Neural progenitor cell (in vitro differentiated cells): ENCODE results near the gene ZC3H8. TPM values are rescaled to one million over a fixed set of nuclear protein-coding genes. Genes with fewer than 3 reads are reported as not detected.

Experiments used
- DNase-seq: peaks from one replicate; pipeline ENCODE4 v3.0.0-alpha.2; 2016; ENCODE audit warnings: low spot score
- H2AFZ ChIP-seq: fragments of 200-600 bp; sonication (generic); replicated peaks from 2 replicates; pipeline ENCODE4 v1.6.1; 2016; ENCODE audit warnings: antibody characterized with exemption
- H3F3A ChIP-seq: fragments of 200-600 bp; sonication (generic); 2 replicates; pipeline ENCODE4 v1.6.1; 2016; ENCODE audit warnings: antibody characterized with exemption, low read depth
- H3K27ac ChIP-seq: fragments of 200-600 bp; sonication (generic); 2 replicates; pipeline ENCODE4 v1.5.1; 2016; ENCODE audit warnings: mild to moderate bottlenecking
- H3K27me3 ChIP-seq: fragments of 200-600 bp; sonication (generic); 2 replicates; pipeline ENCODE4 v1.6.1; 2016; ENCODE audit warnings: mild to moderate bottlenecking, moderate library complexity
- H3K36me3 ChIP-seq: fragments of 200-600 bp; sonication (generic); 2 replicates; pipeline ENCODE4 v1.5.1; 2016
- H3K4me1 ChIP-seq: fragments of 200-600 bp; sonication (generic); 2 replicates; pipeline ENCODE4 v1.6.1; 2016; ENCODE audit warnings: mixed run types
- H3K4me2 ChIP-seq: fragments of 200-600 bp; sonication (generic); 2 replicates; pipeline ENCODE4 v1.6.1; 2016
- H3K4me3 ChIP-seq: fragments of 200-600 bp; sonication (generic); 2 replicates; pipeline ENCODE4 v1.5.1; 2016
- H3K79me2 ChIP-seq: fragments of 200-600 bp; sonication (generic); 2 replicates; pipeline ENCODE4 v1.6.1; 2016; ENCODE audit warnings: low read depth
- H3K9ac ChIP-seq: fragments of 200-600 bp; sonication (generic); 2 replicates; pipeline ENCODE4 v1.6.1; 2016
- H3K9me3 ChIP-seq: fragments of 200-600 bp; sonication (generic); 2 replicates; pipeline ENCODE4 v1.5.1; 2016; ENCODE audit warnings: low read depth
- H4K20me1 ChIP-seq: fragments of 200-600 bp; sonication (generic); 2 replicates; pipeline ENCODE4 v1.6.1; 2016; ENCODE audit warnings: low read depth
- H3K27ac Mint-ChIP-seq: 3 replicates; pipeline ENCODE4 v1.8.0; 2021; ENCODE audit warnings: mixed read lengths
- H3K27me3 Mint-ChIP-seq: 2 replicates; pipeline ENCODE4 v1.8.0; 2022; ENCODE audit warnings: low read depth, mild to moderate bottlenecking, inconsistent platforms, moderate library complexity, mixed read lengths; ENCODE audit not compliant: insufficient read depth
- H3K36me3 Mint-ChIP-seq: 3 replicates; pipeline ENCODE4 v1.8.0; 2021; ENCODE audit warnings: mixed read lengths
- H3K4me1 Mint-ChIP-seq: 3 replicates; pipeline ENCODE4 v1.8.0; 2021; ENCODE audit warnings: mixed read lengths
- H3K4me3 Mint-ChIP-seq: 3 replicates; pipeline ENCODE4 v1.8.0; 2021; ENCODE audit warnings: mild to moderate bottlenecking, moderate library complexity, mixed read lengths
- H3K9me3 Mint-ChIP-seq: 3 replicates; pipeline ENCODE4 v1.8.0; 2020; ENCODE audit warnings: mixed read lengths
- EZH2 ChIP-seq: fragments of 200-600 bp; sonication (generic); IDR thresholded peaks from 2 replicates; pipeline ENCODE4 v1.6.1; 2017; ENCODE audit warnings: antibody characterized with exemption, mild to moderate bottlenecking, moderate library complexity
- EZH2phosphoT487 ChIP-seq: fragments of 200-600 bp; sonication (generic); IDR thresholded peaks from 2 replicates; pipeline ENCODE4 v1.6.1; 2017; ENCODE audit warnings: antibody characterized with exemption
- total RNA-seq: library from RNA; depleted of rRNA; stranded (reverse); fragments of >200 nt; gene quantifications from 2 replicates; pipeline ENCODE4 v1.2.3, GENCODE V29; 2015; ENCODE audit warnings: low replicate concordance
- TF ChIP-seq, protein P1 (sequence below): fragments of 200-600 bp; sonication (generic); IDR thresholded peaks from 2 replicates; pipeline ENCODE4 v1.5.1; 2017; ENCODE audit warnings: antibody characterized with exemption, mild to moderate bottlenecking

ZC3H8 gene
- total RNA-seq, 1 donor from 2014 or later: 14.2 TPM

DNA sequence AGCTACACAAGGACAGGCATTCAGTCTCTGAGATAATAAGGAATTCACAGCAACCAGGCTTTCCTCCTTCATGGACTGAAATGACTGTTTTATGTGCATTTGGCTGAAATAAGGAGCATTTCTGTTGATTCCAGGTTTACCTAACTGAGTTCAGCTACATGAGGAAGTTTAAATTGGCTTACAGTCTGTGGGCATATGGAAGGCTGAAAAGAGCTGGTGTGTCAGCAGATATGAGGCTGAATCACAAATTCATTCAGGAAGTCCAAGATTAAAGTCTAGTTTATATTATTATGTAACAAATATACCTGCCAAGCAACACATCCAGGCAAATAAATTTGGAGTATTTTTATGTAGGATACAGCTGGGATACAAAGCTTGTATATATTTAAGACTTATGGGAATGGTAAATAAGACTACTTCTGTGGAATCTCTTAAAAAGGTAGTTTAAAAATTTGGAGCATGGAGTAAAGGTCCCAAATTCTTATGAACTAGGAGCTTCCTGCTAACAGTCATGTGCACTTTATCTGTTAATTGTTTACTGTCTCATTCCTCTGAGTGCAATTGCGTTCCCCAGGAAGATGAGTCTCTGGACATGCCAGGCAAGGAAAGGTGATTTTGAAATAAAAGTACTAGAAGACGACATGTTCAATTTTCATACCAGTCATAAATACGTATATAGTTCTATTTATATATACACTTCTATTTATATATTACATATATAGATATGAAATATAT is 53.0 kb downstream of the ZC3H8 start:
- H3K36me3 Mint-ChIP-seq: peaks cover 9% of the 10 kb centered on the region
- no peak overlapping the region for H3K27ac Mint-ChIP-seq
- TF ChIP-seq, protein P1, sequence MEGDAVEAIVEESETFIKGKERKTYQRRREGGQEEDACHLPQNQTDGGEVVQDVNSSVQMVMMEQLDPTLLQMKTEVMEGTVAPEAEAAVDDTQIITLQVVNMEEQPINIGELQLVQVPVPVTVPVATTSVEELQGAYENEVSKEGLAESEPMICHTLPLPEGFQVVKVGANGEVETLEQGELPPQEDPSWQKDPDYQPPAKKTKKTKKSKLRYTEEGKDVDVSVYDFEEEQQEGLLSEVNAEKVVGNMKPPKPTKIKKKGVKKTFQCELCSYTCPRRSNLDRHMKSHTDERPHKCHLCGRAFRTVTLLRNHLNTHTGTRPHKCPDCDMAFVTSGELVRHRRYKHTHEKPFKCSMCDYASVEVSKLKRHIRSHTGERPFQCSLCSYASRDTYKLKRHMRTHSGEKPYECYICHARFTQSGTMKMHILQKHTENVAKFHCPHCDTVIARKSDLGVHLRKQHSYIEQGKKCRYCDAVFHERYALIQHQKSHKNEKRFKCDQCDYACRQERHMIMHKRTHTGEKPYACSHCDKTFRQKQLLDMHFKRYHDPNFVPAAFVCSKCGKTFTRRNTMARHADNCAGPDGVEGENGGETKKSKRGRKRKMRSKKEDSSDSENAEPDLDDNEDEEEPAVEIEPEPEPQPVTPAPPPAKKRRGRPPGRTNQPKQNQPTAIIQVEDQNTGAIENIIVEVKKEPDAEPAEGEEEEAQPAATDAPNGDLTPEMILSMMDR: no peak
- TF ChIP-seq EZH2phosphoT487 (no peak), EZH2 (no peak)

DNA sequence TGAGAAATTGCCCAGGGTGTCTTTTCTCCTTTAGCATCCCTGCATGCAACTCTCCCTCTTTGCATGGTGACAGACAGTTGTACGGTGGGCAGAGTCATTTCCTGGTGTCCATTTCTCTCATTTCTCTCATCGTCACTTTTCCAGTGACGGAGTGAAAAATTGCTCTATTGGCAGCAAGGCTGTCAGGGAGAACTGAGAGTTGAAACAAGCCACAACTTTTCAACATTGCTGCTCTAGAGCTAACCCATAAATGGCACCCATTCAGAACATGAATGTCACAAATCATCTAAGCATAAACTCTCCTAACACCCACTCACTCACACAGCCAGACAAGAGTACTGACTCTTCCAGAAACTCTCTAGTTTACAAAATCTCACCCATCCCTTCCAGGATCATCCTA is 55.7 kb downstream of the ZC3H8 start:
- Mint-ChIP-seq H3K27me3 (peaks cover 4% of the 10 kb centered on the region), H3K36me3 (peaks cover 9% of the 10 kb centered on the region), H3K27ac (no peak overlapping the region), H3K4me1 (peaks cover 15% of the 10 kb centered on the region), H3K9me3 (peaks cover 17% of the 10 kb centered on the region), H3K4me3 (no peak overlapping the region)
- Histone ChIP-seq H2AFZ (no peak overlapping the region), H3K36me3 (no peaks in the 10 kb centered on the region), H3K9me3 (peaks cover 3% of the 10 kb centered on the region), H3K4me2 (no peak overlapping the region), H3K79me2 (no peaks in the 10 kb centered on the region), H3K9ac (no peak overlapping the region), H3K27me3 (no peaks in the 10 kb centered on the region), H3F3A (peaks cover under 1% of the 10 kb centered on the region), H3K4me1 (no peaks in the 10 kb centered on the region), H3K27ac (no peak overlapping the region), H4K20me1 (no peaks in the 10 kb centered on the region), H3K4me3 (no peak overlapping the region)
- DNase-seq: no peak
- TF ChIP-seq EZH2phosphoT487: no peak
- TF ChIP-seq EZH2: no peak
- TF ChIP-seq, protein P1: no peak

More for the DNA sequence above, 53.0 kb downstream of the ZC3H8 start:
- Histone ChIP-seq H3K4me3 (no peak overlapping the region), H3K4me2 (no peak overlapping the region), H3K9me3 (peaks cover 15% of the 10 kb centered on the region), H4K20me1 (no peaks in the 10 kb centered on the region), H3K36me3 (no peaks in the 10 kb centered on the region), H3K27me3 (no peaks in the 10 kb centered on the region), H3K79me2 (no peaks in the 10 kb centered on the region), H2AFZ (no peak overlapping the region), H3K9ac (no peak overlapping the region), H3K27ac (no peak overlapping the region), H3K4me1 (no peaks in the 10 kb centered on the region), H3F3A (peaks cover 5% of the 10 kb centered on the region)
- Mint-ChIP-seq H3K27me3 (peaks cover 2% of the 10 kb centered on the region), H3K4me3 (no peak overlapping the region), H3K4me1 (peaks cover 15% of the 10 kb centered on the region), H3K9me3 (peaks cover 25% of the 10 kb centered on the region)
- DNase-seq: no peak

DNA sequence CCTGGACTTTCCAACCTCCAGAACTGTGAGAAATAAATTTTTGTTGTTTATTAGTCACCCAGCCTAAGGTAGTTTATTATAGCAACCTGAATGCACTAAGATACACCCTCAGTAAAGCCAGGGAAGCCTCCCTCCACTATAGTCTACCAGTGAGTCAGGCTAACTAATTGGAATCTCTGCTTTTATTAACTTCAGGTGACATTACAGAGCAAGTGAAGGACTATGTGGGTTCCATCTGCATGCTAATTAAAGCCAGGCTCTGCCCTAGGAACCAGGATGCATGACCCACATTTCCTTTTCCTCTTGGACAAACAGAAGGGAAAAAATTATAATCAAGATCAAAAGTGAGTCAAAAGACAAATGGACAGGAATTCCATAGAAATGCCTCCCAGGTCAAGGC is 56.1 kb downstream of the ZC3H8 start:
- no peaks in the 10 kb centered on the region for H4K20me1 ChIP-seq
- H3F3A ChIP-seq: no peaks in the 10 kb centered on the region
- H3K9me3 Mint-ChIP-seq: peaks cover 15% of the 10 kb centered on the region
- peaks cover 15% of the 10 kb centered on the region for H3K4me1 Mint-ChIP-seq
- no peak overlapping the region for H3K27ac ChIP-seq
- H3K27ac Mint-ChIP-seq: no peak overlapping the region
- no peak overlapping the region for H3K4me3 ChIP-seq
- H3K4me1 ChIP-seq: no peaks in the 10 kb centered on the region
- no peak overlapping the region for H3K4me3 Mint-ChIP-seq
- peaks cover 4% of the 10 kb centered on the region for H3K27me3 Mint-ChIP-seq
- H3K79me2 ChIP-seq: no peaks in the 10 kb centered on the region
- no peak overlapping the region for H2AFZ ChIP-seq
- no peak overlapping the region for H3K9ac ChIP-seq
- H3K4me2 ChIP-seq: no peak overlapping the region
- H3K36me3 Mint-ChIP-seq: peaks cover 9% of the 10 kb centered on the region
- H3K27me3 ChIP-seq: no peaks in the 10 kb centered on the region
- no peaks in the 10 kb centered on the region for H3K9me3 ChIP-seq
- TF ChIP-seq, protein P1: no peak
- TF ChIP-seq EZH2 (no peak), EZH2phosphoT487 (no peak)
- no peaks in the 10 kb centered on the region for H3K36me3 ChIP-seq
- DNase-seq: no peak
